ENCODE measurements around the gene MSGN1. TPM values are rescaled to one million over a fixed set of nuclear protein-coding genes. Genes with fewer than 3 reads are reported as not detected.

Gene MSGN1
- total RNA-seq, 1 donor from 2014 or later = not detected

DNA sequence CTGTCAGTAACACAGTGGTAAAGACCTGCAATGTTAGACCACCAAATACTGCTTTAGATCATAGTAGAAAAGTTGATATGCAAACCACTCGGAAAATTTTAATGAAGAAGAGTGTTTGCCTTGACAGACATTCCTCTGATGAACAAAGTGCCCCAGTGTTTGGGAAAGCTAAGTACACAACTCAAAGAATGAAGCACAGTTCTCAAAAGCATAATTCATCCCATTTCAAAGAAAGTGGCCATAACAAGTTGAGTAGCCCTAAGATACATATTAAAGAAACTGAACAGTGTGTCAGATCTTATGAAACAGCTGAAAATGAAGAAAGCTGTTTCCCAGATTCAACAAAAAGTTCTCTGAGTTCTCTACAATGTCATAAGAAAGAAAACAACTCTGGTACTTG, 34.8 kb upstream of the MSGN1 start:
- Histone ChIP-seq H3K27me3 (ENCODE audit: control insufficient read depth, insufficient read depth, low read length) (no peaks in the 10 kb centered on the region), H3K36me3 (ENCODE audit: control insufficient read depth, insufficient read depth, low read length) (no peaks in the 10 kb centered on the region), H3K4me3 (ENCODE audit: low read depth, low read length) (no peak overlapping the region)
- no peak for DNase-seq (ENCODE audit: low read depth)
- TF ChIP-seq, protein P1, sequence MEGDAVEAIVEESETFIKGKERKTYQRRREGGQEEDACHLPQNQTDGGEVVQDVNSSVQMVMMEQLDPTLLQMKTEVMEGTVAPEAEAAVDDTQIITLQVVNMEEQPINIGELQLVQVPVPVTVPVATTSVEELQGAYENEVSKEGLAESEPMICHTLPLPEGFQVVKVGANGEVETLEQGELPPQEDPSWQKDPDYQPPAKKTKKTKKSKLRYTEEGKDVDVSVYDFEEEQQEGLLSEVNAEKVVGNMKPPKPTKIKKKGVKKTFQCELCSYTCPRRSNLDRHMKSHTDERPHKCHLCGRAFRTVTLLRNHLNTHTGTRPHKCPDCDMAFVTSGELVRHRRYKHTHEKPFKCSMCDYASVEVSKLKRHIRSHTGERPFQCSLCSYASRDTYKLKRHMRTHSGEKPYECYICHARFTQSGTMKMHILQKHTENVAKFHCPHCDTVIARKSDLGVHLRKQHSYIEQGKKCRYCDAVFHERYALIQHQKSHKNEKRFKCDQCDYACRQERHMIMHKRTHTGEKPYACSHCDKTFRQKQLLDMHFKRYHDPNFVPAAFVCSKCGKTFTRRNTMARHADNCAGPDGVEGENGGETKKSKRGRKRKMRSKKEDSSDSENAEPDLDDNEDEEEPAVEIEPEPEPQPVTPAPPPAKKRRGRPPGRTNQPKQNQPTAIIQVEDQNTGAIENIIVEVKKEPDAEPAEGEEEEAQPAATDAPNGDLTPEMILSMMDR (IDR thresholded peaks at IDR 0.05; ENCODE audit: insufficient read depth, low read length, poor library complexity, severe bottlenecking) = no peak

DNA sequence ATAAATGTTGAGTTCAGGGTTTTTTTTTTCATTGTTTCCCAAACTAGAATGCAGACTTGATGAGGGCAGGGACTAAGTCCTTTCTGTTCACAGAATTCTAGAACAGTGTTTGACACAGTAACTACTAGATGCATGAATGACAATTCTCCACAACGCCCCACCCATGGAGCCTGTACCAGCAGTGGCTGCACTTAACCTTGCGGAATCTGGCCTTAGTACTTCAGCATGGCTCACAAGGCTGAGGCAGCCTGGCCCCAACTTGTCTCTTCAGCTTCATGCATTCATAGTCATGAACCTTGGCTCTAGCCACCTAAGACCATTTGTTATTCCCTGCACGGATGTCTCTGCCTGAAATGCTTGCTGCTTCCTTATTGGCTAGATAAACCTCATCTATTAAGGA, 29.5 kb upstream of the MSGN1 start:
- Histone ChIP-seq H3K4me3 (ENCODE audit: low read depth, low read length) (no peak overlapping the region), H3K36me3 (ENCODE audit: control insufficient read depth, insufficient read depth, low read length) (no peaks in the 10 kb centered on the region), H3K27me3 (ENCODE audit: control insufficient read depth, insufficient read depth, low read length) (no peaks in the 10 kb centered on the region)
- TF ChIP-seq, protein P1 (IDR thresholded peaks at IDR 0.05; ENCODE audit: insufficient read depth, low read length, poor library complexity, severe bottlenecking) = no peak
- DNase-seq (ENCODE audit: low read depth) = no peak

DNA sequence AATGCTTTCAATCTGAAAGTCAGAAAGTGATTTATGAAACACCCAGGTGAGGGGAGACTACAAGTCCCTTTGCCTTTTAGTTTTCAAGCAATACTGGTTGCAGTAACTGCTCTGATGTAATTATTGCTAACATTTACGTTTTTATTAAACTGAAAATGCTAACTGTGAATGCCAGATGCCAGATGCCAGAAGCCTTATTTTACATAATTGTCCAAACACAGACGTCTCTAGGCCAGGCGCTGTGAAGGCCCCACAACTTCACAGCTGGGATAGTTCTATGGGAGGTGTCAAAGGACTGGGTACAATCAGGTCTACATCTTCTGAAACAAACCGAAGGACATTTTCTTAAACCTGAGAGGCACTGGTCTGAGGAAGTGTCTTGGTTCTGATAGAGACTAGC, 27.5 kb upstream of the MSGN1 start:
- no peaks in the 10 kb centered on the region for H3K27me3 ChIP-seq (ENCODE audit: control insufficient read depth, insufficient read depth, low read length)
- H3K4me3 ChIP-seq (ENCODE audit: low read depth, low read length) = no peak overlapping the region
- DNase-seq (ENCODE audit: low read depth) = no peak
- no peaks in the 10 kb centered on the region for H3K36me3 ChIP-seq (ENCODE audit: control insufficient read depth, insufficient read depth, low read length)
- TF ChIP-seq, protein P1 (IDR thresholded peaks at IDR 0.05; ENCODE audit: insufficient read depth, low read length, poor library complexity, severe bottlenecking) = no peak

- H3K36me3 ChIP-seq (ENCODE audit: control insufficient read depth, insufficient read depth, low read length) = no peaks in the 10 kb centered on the region
- TF ChIP-seq, protein P1 (IDR thresholded peaks at IDR 0.05; ENCODE audit: insufficient read depth, low read length, poor library complexity, severe bottlenecking) = no peak
- DNase-seq (ENCODE audit: low read depth) = no peak
- no peaks in the 10 kb centered on the region for H3K27me3 ChIP-seq (ENCODE audit: control insufficient read depth, insufficient read depth, low read length)
- no peak overlapping the region for H3K4me3 ChIP-seq (ENCODE audit: low read depth, low read length)
These were observed 25.7 kb upstream of the MSGN1 start for GRCh38 chr2:17790536-17790935.

DNA sequence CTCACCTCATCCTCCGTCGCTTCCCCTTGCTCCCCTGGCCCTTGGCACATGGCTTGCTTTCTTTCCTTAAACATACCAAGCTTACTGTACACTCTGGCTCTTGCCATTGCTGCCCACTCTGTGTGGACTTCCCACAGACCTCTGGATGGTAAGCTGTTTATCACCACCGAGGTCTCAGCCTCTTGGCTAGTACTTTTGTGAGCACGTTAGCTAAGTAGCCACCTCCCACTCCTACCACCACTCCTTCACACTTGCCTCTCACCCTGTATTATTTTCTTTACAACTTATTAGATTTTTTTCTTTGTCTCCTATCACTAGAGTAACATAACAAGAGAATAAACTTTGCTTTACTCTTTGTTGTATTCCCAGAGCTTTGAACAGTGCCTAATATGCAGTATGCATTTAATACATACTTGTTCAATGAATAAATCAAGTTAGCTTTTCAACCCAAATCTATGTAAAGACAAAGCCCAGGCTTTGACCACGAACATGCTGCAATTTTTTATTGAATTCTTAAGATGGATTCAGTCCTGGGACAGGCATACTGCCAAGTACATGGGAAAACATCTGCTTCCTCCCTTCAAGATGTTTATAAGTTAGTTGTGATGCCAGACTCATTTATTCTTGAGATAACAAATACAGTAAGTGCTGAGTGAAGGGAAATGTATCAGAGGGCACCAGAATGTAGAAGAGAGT, 25.0 kb upstream of the MSGN1 start:
- Histone ChIP-seq H3K36me3 (ENCODE audit: control insufficient read depth, insufficient read depth, low read length) (no peaks in the 10 kb centered on the region), H3K4me3 (ENCODE audit: low read depth, low read length) (no peak overlapping the region), H3K27me3 (ENCODE audit: control insufficient read depth, insufficient read depth, low read length) (no peaks in the 10 kb centered on the region)
- no peak for DNase-seq (ENCODE audit: low read depth)
- TF ChIP-seq, protein P1 (IDR thresholded peaks at IDR 0.05; ENCODE audit: insufficient read depth, low read length, poor library complexity, severe bottlenecking) = no peak

DNA sequence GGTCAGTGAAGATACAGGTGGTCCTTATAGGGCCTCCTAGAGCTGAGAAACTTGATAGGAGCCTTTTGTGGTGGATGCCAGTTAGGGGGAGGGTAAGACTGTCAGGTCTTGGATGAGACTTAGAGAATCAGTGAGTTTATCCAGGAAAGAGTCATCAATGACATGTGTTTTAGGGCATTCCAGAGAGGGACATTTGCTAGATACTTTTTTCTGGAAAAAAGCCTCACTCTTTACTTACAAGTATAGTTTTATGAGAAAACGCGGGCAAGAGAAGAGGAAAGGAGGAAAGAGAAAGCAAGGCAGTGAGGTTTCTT, 24.5 kb upstream of the MSGN1 start:
- H3K27me3 ChIP-seq (ENCODE audit: control insufficient read depth, insufficient read depth, low read length) = no peaks in the 10 kb centered on the region
- TF ChIP-seq, protein P1 (IDR thresholded peaks at IDR 0.05; ENCODE audit: insufficient read depth, low read length, poor library complexity, severe bottlenecking) = no peak
- no peak for DNase-seq (ENCODE audit: low read depth)
- H3K36me3 ChIP-seq (ENCODE audit: control insufficient read depth, insufficient read depth, low read length) = no peaks in the 10 kb centered on the region
- no peak overlapping the region for H3K4me3 ChIP-seq (ENCODE audit: low read depth, low read length)
